LNCAP (cell line): ENCODE data around the gene NKD2.

Experiments used
- CTCF ChIP-seq: fragments of 450-650 bp; IDR thresholded peaks from 2 replicates; pipeline ENCODE4 v1.5.1; 2017; ENCODE audit warnings: mild to moderate bottlenecking

NKD2 gene

GRCh38 chr5:963310-963672 lies 45.3 kb upstream of the NKD2 start:
- no peak for TF ChIP-seq CTCF

GRCh38 chr5:963673-964531 lies 44.7 kb upstream of the NKD2 start:
- no peak for TF ChIP-seq CTCF

GRCh38 chr5:964821-965220 lies 43.8 kb upstream of the NKD2 start:
- TF ChIP-seq CTCF, result no peak

GRCh38 chr5:965604-966344 lies 42.8 kb upstream of the NKD2 start:
- no peak for TF ChIP-seq CTCF

GRCh38 chr5:966345-966710 lies 42.3 kb upstream of the NKD2 start:
- TF ChIP-seq CTCF, result no peak

GRCh38 chr5:966941-967340 lies 41.7 kb upstream of the NKD2 start:
- no peak for TF ChIP-seq CTCF

GRCh38 chr5:968881-969280 lies 39.7 kb upstream of the NKD2 start:
- TF ChIP-seq CTCF, result no peak
